Hepatocyte (in vitro differentiated cells): ENCODE data around the gene SYNE2.

Source experiments
- EZH2phosphoT487 ChIP-seq: fragments of 200-600 bp; sonication (generic); IDR thresholded peaks from one replicate; pipeline ENCODE4 v1.6.1; 2018; ENCODE audit warnings: antibody characterized with exemption, mild to moderate bottlenecking, low read depth, moderate library complexity; ENCODE audit not compliant: unreplicated experiment, severe bottlenecking
- TF ChIP-seq, protein P1 (sequence below): fragments of 200-600 bp; sonication (generic); IDR thresholded peaks from 2 replicates; pipeline ENCODE4 v1.5.1; 2016; ENCODE audit warnings: antibody characterized with exemption, mild to moderate bottlenecking; ENCODE audit not compliant: poor library complexity

DNA sequence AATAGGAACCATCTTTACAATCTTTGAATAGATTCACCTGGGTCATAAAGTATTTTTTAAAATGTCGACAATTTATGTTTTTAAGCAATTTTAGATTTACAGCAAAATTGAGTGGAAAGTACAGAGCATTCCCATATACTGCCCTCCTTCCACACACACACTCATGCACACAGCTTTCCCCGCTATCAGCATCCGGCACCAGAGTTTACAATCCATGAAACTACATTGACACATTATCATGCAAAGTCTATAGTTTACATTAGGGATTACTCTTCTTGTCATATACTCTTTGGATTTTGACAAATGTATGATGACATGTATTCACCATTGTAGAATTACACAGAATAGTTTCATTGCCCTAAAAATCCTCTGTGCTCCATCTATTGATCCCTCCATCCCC, 9.0 kb upstream of the SYNE2 start:
- TF ChIP-seq EZH2phosphoT487 = no peak
- TF ChIP-seq, protein P1, sequence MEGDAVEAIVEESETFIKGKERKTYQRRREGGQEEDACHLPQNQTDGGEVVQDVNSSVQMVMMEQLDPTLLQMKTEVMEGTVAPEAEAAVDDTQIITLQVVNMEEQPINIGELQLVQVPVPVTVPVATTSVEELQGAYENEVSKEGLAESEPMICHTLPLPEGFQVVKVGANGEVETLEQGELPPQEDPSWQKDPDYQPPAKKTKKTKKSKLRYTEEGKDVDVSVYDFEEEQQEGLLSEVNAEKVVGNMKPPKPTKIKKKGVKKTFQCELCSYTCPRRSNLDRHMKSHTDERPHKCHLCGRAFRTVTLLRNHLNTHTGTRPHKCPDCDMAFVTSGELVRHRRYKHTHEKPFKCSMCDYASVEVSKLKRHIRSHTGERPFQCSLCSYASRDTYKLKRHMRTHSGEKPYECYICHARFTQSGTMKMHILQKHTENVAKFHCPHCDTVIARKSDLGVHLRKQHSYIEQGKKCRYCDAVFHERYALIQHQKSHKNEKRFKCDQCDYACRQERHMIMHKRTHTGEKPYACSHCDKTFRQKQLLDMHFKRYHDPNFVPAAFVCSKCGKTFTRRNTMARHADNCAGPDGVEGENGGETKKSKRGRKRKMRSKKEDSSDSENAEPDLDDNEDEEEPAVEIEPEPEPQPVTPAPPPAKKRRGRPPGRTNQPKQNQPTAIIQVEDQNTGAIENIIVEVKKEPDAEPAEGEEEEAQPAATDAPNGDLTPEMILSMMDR = no peak
